Stimulated activated CD8-positive, alpha-beta memory T cell treated with anti-CD3 and anti-CD28 coated beads, Interleukin-12 subunit alpha, Interleukin-12 subunit beta, amount 100 ng/mL, for 24 hours (primary cell): ENCODE data around the gene GNAL.
"Not testable (repeated sequence)": the region's sequence is repeated elsewhere in the genome, so short reads cannot be mapped to it uniquely, and the experiment has no call there.

Source experiments
- DNase-seq: peaks from one replicate; pipeline ENCODE4 v3.0.0-alpha.2; 2020; ENCODE audit errors: extremely low read depth

GNAL gene

GRCh38 chr18:11906926-11907874 is 218.1 kb downstream of the GNAL start:
- no peak for DNase-seq

DNA sequence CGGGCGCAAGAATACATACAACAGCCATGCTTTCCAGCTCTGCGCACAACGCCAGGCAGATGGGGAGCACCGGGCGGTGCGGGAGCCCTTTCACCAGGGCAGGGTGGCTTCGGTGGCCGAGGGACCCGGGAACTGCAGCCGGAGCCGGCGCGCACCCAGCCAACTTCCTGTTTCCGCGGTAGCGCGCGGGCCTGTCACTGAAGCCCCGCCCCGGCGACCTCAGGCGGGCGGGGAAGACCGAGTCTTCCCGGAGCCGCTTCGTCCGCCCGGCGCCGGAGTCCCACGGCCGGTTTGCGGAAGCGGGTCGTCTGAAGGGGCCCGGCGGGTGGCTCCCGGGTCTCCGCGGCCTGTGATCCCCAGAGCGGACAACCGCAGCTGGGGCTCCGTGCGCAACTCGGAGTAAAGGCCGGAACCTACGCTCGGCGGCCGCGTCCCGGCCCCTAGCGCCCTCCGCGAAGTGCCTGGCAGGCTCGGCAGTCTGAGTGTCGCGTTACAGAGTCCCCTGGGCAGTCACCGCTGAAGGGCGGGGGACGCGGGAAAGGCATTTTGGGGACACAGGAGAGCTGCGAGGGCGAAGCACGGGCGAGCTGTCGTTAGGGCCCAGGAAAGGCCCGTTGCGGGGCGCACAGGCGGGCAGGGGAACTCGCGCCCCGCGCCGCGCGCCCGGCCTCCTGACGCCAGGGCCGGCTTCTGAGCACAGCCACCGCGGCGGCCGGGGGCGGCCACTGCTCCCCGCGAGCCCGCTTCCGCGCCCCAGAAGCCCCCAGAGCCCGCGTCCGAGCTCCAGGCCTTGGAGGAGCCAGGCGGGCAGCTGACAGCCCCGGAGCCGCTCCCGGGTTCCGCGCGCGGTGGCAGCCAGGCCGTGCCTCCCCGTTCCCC is 219.4 kb downstream of the GNAL start, which contains the start of gene MPPE1:
MPPE1 (minus strand) TSS at position 136 of the 879 bp plus-strand sequence. CDS start 11,053 bp downstream, outside the sequence.
- DNase-seq, result peak; percentile 80

DNA sequence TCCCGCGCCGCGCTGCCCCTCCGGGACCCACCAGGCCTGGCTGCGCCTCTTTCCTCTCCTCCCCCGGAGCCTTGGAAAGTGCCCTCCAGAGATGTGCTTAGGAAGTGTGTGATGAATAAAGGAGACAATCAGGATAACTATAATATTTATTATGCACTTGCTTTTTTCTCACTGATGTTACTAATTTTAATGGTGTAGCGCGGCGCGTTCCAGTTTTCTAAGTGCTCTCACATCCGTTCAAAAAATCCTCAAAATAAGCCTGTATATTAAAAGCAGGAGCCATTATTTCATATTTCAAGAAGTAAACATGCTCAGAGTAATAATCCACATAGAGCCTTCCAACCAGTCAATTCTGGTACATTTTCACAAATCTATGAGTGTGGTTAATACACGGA is 220.0 kb downstream of the GNAL start:
- no peak for DNase-seq

GRCh38 chr18:11909591-11910026 is 220.5 kb downstream of the GNAL start:
- DNase-seq, result no peak

DNA sequence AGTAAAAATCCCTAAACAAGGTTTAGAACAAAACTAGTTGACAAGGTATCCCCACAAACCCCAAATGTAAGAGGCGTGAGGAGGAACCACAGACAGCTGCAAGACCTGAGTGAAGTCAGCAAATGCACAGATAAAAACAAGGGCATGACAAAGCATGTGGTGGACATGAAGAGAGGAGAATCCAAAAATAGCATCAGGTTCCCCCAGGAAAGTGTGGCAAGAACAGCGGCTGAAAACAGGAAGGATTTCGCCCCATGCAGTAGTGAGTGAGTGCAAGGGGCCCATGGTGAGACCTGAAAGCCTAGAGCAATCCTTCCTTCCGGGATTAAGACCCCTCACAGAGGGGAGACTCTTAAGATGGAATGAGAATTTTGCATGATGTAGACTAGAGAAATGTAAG is 227.8 kb downstream of the GNAL start:
- not testable (repeated sequence) for DNase-seq

- not testable (repeated sequence) for DNase-seq
These were observed 230.5 kb downstream of the GNAL start for GRCh38 chr18:11919522-11919921.

- no peak for DNase-seq
These were observed 234.4 kb downstream of the GNAL start for GRCh38 chr18:11923450-11923849.

DNA sequence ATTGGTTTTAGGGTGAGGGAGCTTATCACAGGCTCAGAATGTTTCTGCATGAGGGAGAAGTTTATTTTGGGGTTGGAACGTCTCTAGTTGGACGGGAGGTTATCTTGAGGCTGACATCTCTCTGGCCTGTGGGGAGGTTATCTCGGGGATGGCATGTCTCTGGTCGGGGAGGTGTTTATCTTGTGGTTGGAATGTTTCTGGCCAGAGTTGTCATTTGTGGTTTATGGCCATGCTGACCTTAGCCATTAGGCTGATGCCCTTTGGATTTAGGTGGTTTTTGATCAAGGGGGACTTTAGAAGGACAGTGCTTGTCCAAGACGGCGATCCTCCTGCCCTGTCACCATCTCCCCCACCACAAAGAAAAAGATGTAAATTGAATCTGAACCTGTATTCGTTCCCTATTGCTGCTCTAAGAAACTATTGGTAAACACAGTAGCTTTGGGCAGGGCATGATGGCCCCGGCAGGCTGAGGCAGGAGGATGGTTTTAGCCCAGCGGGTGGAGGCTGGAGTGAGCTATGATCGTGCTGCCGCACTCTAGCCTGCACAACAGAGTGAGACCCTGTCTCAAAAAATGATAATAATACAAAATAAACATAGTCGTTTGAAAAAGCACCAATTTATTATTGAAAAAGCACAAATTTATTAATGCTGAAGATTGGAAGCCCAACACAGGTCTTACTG is 236.9 kb downstream of the GNAL start:
- no peak for DNase-seq

GRCh38 chr18:11927497-11927896 is 238.4 kb downstream of the GNAL start:
- no peak for DNase-seq

DNA sequence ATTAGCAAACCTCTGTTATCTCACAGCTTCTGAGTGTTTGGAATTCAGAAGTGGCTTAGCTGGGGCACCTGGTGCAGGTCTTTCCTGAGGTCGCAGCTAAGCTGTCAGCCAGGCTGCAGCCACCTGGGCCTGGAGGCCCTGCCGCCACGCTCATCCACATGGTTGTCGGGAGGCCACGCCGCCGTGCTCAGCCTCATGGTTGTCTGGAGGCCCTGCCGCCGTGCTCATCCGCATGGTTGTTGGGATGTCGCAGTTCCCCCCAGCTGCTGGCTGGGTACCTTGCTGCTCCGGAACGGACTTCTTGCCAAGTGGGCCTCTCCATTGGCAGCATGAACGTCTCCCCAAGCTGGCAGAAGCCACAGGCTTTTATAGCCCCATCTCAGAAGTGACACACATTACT is 243.3 kb downstream of the GNAL start:
- no peak for DNase-seq
